SU-DHL-6 (cell line): ENCODE results near the gene BRD2.

Source experiments
- H2AFZ ChIP-seq: fragments of 200-600 bp; sonication (generic); 2 replicates; pipeline ENCODE4 v1.6.1; 2014; ENCODE audit warnings: low read depth, mild to moderate bottlenecking, moderate library complexity, mixed read lengths, antibody characterized with exemption, low read length; ENCODE audit not compliant: severe bottlenecking
- H3F3A ChIP-seq: fragments of 200-600 bp; shearing (Covaris generic); 2 replicates; pipeline ENCODE4 v1.6.0; 2016; ENCODE audit warnings: antibody characterized with exemption, mild to moderate bottlenecking; ENCODE audit not compliant: insufficient read depth
- H3K27ac ChIP-seq: fragments of 200-600 bp; sonication (generic); 2 replicates; pipeline ENCODE4 v1.5.1; 2016; ENCODE audit warnings: low read depth, mild to moderate bottlenecking, low read length, moderate library complexity, mixed read lengths
- H3K27me3 ChIP-seq: fragments of 200-600 bp; sonication (generic), shearing (Covaris generic); 2 replicates; pipeline ENCODE4 v1.6.0; 2014; ENCODE audit warnings: mild to moderate bottlenecking, low read length
- H3K36me3 ChIP-seq: fragments of 200-600 bp; sonication (generic); 2 replicates; pipeline ENCODE4 v1.6.1; 2014; ENCODE audit warnings: mild to moderate bottlenecking, low read length, mixed read lengths
- H3K4me2 ChIP-seq: fragments of 300-600, 200-600 bp; shearing (Covaris generic), sonication (generic); 2 replicates; pipeline ENCODE4 v1.6.0; 2014; ENCODE audit warnings: low read length, low read depth, mild to moderate bottlenecking; ENCODE audit not compliant: poor library complexity, severe bottlenecking
- H3K4me3 ChIP-seq: fragments of 200-600 bp; sonication (generic); 2 replicates; pipeline ENCODE4 v1.5.1; 2014; ENCODE audit warnings: antibody characterized with exemption, low read length, mild to moderate bottlenecking, mixed read lengths; ENCODE audit not compliant: insufficient read depth, poor library complexity, severe bottlenecking
- H3K79me2 ChIP-seq: fragments of 200-600 bp; sonication (generic); 2 replicates; pipeline ENCODE4 v1.6.1; 2014; ENCODE audit warnings: mild to moderate bottlenecking, low read length, moderate library complexity; ENCODE audit not compliant: insufficient read depth
- H3K9ac ChIP-seq: fragments of 200-600 bp; sonication (generic); 2 replicates; pipeline ENCODE4 v1.7.0; 2014; ENCODE audit warnings: mild to moderate bottlenecking, low read length
- H3K9me2 ChIP-seq: fragments of 200-600 bp; sonication (generic); replicated peaks from 2 replicates; pipeline ENCODE4 v1.6.1; 2014; ENCODE audit warnings: low read length; ENCODE audit not compliant: insufficient read depth
- H3K9me3 ChIP-seq: fragments of 200-600 bp; sonication (generic); 2 replicates; pipeline ENCODE4 v1.6.1; 2014; ENCODE audit warnings: low read length, mixed read lengths; ENCODE audit not compliant: insufficient read depth
- H4K20me1 ChIP-seq: fragments of 200-600 bp; sonication (generic); 2 replicates; pipeline ENCODE4 v1.6.1; 2014; ENCODE audit warnings: low read depth, mild to moderate bottlenecking, antibody characterized with exemption, low read length, moderate library complexity, mixed read lengths
- CTCF ChIP-seq: fragments of 200-600 bp; sonication (generic); IDR thresholded peaks from one replicate; pipeline ENCODE4 v1.5.1; 2017; ENCODE audit warnings: antibody characterized with exemption, mild to moderate bottlenecking, low read length, moderate library complexity; ENCODE audit not compliant: insufficient read depth, poor library complexity, severe bottlenecking
- EZH2phosphoT487 ChIP-seq: fragments of 200-600 bp; sonication (generic), shearing (Covaris generic); conservative IDR thresholded peaks from 2 replicates; pipeline ENCODE4 v1.6.1; 2018; ENCODE audit warnings: mild to moderate bottlenecking, antibody characterized with exemption, low read length, moderate library complexity, mixed read lengths

BRD2 gene

GRCh38 chr6:32983964-32984621 is 15.7 kb downstream of the BRD2 start:
- TF ChIP-seq EZH2phosphoT487 (no peak), CTCF (no peak)
- Histone ChIP-seq H2AFZ (no peak overlapping the region), H3K9me2 (no peaks in the 10 kb centered on the region), H3K36me3 (peaks cover 24% of the 10 kb centered on the region), H3K4me2 (peak overlapping the region; percentile 15), H3K4me3 (no peak overlapping the region), H3K79me2 (no peaks in the 10 kb centered on the region), H3F3A (peaks cover 62% of the 10 kb centered on the region), H4K20me1 (peaks cover 12% of the 10 kb centered on the region; the same call in 1 of the 2 replicates), H3K27ac (peak overlapping the region; percentile 63), H3K9ac (no peak overlapping the region; the same call in 1 of the 2 replicates), H3K9me3 (no peaks in the 10 kb centered on the region), H3K27me3 (no peaks in the 10 kb centered on the region)

GRCh38 chr6:32984622-32985389 is 16.4 kb downstream of the BRD2 start:
- no peak overlapping the region; the same call in 1 of the 2 replicates for H3K9ac ChIP-seq
- H3K27ac ChIP-seq: peak overlapping the region; percentile 63
- no peaks in the 10 kb centered on the region for H3K27me3 ChIP-seq
- peaks cover 17% of the 10 kb centered on the region for H3K36me3 ChIP-seq
- H3K9me2 ChIP-seq: no peaks in the 10 kb centered on the region
- peaks cover 55% of the 10 kb centered on the region for H3F3A ChIP-seq
- H4K20me1 ChIP-seq: peaks cover 5% of the 10 kb centered on the region; the same call in 1 of the 2 replicates
- TF ChIP-seq EZH2phosphoT487 (no peak), CTCF (peak; percentile 98)
- no peaks in the 10 kb centered on the region for H3K9me3 ChIP-seq
- H3K4me2 ChIP-seq: peak overlapping the region; percentile 15
- H3K79me2 ChIP-seq: no peaks in the 10 kb centered on the region
- H2AFZ ChIP-seq: no peak overlapping the region
- H3K4me3 ChIP-seq: no peak overlapping the region

GRCh38 chr6:32989368-32989767 is 21.0 kb downstream of the BRD2 start:
- Histone ChIP-seq H2AFZ (no peak overlapping the region), H4K20me1 (no peaks in the 10 kb centered on the region), H3K4me3 (no peak overlapping the region), H3K79me2 (no peaks in the 10 kb centered on the region), H3K27me3 (no peaks in the 10 kb centered on the region), H3K27ac (no peak overlapping the region), H3K9ac (no peak overlapping the region), H3F3A (peaks cover 10% of the 10 kb centered on the region), H3K4me2 (no peak overlapping the region), H3K36me3 (no peaks in the 10 kb centered on the region), H3K9me2 (no peaks in the 10 kb centered on the region), H3K9me3 (no peaks in the 10 kb centered on the region)
- no peak for TF ChIP-seq EZH2phosphoT487
- TF ChIP-seq CTCF: no peak
